ENCODE data around the gene TAS2R46. TPM values are rescaled to one million over a fixed set of nuclear protein-coding genes. Genes with fewer than 3 reads are reported as not detected.
"Not testable (repeated sequence)": the region's sequence is repeated elsewhere in the genome, so short reads cannot be mapped to it uniquely, and the experiment has no call there.

TAS2R46 gene, protein sequence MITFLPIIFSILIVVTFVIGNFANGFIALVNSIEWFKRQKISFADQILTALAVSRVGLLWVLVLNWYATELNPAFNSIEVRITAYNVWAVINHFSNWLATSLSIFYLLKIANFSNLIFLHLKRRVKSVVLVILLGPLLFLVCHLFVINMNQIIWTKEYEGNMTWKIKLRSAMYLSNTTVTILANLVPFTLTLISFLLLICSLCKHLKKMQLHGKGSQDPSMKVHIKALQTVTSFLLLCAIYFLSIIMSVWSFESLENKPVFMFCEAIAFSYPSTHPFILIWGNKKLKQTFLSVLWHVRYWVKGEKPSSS
- not detected in 2 replicates for total RNA-seq (2014; rRNA removed; shearing (Covaris generic))

DNA sequence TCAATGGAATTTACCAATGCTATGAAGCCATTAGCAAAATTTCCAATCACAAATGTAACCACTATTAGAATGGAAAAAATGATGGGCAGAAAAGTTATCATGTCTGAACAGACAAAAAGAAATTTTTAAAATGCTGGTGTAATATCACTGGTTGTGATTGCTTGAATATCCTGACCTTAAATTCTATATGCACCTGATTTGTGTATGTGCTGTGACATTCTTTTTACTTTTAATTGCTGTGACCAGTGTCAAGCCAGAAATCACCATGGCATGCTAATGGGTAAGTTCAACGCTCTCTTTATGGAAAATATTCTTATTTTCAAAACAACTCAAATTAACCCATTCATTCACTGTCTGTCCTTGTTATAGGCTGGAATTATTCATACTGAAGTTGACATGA lies at the start of gene TAS2R46:
TSS of gene TAS2R46 (minus strand) at position 101 of the 400 bp plus-strand sequence. CDS start at position 101, 0 bp downstream.
- in situ Hi-C loops (cut with HindIII; ENCODE audit: low sequenced_read_pairs); DNase-seq (ENCODE audit: low spot score): not testable (repeated sequence)

DNA sequence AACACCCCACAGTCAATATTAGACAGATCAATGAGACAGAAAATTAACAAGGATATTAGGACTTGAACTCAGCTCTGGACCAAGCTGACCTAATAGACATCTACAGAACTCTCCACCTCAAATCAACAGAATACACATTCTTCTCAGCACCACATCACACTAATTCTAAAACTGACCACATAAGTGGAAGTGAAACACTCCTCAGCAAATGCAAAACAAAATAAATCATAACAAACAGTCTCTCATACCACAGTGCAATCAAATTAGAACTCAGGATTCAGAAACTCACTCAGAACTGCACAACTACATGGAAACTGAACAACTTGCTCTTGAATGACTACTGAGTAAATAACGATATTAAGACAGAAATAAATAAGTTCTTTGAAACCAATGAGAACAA lies 49.1 kb upstream of the TAS2R46 start:
- in situ Hi-C loops (cut with HindIII; ENCODE audit: low sequenced_read_pairs); DNase-seq (ENCODE audit: low spot score): not testable (repeated sequence)

DNA sequence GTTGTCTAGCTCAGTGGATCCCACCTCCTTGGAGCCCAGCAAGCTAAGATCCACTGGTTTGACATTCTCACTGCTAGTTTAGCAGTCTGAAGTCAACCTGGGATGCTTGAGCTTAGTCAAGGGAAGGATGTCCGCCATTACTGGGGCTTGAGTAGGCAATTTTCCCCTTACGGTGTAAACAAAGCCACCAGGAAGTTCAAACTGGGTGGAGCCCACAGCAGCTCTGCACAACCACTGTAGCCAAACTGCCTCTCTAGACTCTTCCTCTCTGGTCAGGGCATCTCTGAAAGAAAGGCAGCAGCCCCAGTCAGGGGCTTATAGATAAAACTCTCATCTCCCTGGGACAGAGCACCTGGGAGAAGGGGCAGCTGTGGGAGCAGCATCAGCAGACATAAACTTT lies 46.8 kb upstream of the TAS2R46 start:
- in situ Hi-C loops (cut with HindIII; ENCODE audit: low sequenced_read_pairs) = no loop called here

DNA sequence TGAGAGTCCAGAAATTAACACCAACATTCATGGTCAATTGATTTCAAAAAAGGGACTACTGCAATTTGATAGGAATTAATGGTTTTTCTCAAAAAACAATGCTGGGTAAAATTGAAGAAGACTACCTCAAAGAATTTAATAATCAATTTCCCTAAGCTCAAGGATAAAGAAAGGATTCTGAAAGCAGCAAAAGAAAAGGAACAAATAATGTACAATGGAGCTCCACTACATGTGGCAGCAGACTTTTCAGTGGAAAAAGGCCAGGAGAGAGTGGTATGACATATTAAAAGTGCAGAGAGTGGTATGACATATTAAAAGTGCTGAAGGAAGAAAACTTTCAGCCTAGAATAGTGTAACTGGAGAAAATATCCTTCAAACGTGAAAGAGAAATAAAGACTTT lies 45.6 kb upstream of the TAS2R46 start:
- in situ Hi-C loops (cut with HindIII; ENCODE audit: low sequenced_read_pairs) = no loop called here
- DNase-seq (ENCODE audit: low spot score) = no peak

More for the DNA sequence above, 46.8 kb upstream of the TAS2R46 start:
- DNase-seq (ENCODE audit: low spot score) = no peak

DNA sequence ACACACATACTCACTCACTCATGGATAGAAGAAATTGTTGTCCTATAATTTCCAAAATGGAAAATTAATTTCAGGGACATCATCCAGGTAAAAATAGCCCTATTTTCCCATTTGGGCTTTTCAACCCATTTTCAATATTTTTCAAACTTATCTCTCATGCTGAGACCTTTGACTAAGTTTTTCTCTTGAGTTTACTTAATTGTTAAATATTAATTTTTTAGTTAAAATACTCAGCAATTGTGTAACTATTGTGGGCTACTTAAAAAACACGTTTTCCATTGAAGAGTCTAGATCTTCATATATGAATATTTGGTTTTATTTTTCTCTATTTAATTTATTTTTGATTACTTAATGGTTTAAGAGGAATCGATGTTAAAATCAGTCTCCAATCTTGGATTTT lies 44.2 kb upstream of the TAS2R46 start:
- in situ Hi-C loops (cut with HindIII; ENCODE audit: low sequenced_read_pairs) = no loop called here
- DNase-seq (ENCODE audit: low spot score) = no peak

DNA sequence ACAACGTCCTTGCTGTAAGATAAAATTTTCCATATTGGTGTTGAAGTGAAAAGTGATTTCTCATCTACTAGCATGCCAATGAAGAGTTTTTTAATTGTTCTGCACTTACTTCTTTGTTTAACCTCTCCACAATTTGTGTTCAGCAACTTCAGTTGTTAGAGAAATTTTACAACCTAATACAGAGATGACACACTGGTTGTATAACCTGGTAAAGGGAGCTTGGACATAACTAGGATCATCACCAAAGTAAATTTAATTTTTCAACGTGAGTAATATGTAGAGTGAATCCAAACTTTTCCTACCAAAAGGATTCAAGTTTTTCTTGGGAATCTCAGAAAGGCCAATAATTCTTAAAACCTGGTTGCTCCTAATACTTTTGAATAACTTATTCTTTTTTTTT lies 43.5 kb upstream of the TAS2R46 start:
- no peak for DNase-seq (ENCODE audit: low spot score)
- in situ Hi-C loops (cut with HindIII; ENCODE audit: low sequenced_read_pairs) = no loop called here

DNA sequence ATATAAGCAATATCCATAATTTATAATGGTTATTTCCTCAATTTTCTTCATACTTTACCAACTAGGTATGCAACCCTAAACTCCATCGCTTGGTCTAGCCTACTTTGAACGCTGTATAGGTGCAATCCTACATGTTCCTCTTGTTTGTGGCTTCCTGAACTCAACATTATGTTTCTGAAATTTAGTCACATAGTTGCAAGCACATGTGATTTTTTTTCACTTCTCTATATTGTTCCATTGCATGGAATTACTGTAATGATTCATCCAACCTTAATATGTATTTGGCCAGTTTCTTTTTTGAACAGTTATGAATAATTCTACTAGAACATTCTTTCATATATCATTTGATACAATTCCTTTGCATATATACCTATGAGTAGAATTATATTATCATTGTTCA lies 32.8 kb upstream of the TAS2R46 start:
- in situ Hi-C loops (cut with HindIII; ENCODE audit: low sequenced_read_pairs); DNase-seq (ENCODE audit: low spot score): not testable (repeated sequence)

DNA sequence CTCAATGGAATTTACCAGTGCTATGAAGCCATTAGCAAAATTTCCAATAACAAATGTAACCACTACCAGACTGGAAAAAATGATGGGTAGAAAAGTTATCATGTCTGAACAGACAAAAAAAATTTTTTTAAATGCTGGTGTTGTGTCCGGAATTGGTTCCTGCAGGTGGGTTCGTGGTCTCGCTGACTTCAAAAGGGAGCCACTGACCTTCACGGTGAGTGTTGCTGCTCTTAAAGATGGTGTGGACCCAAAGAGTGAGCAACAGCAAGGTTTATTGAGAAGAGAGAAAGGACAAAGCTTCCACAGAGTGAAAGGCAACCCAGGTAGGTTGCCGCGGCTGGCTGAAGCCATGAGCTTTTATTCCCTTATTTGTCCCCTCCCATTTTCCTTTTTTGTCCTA lies 30.0 kb upstream of the TAS2R46 start, which contains the start of gene TAS2R43:
TSS of gene TAS2R43 (minus strand) at position 186 of the 400 bp plus-strand sequence. CDS start at position 102, 84 bp downstream.
- in situ Hi-C loops (cut with HindIII; ENCODE audit: low sequenced_read_pairs) = no loop called here

DNA sequence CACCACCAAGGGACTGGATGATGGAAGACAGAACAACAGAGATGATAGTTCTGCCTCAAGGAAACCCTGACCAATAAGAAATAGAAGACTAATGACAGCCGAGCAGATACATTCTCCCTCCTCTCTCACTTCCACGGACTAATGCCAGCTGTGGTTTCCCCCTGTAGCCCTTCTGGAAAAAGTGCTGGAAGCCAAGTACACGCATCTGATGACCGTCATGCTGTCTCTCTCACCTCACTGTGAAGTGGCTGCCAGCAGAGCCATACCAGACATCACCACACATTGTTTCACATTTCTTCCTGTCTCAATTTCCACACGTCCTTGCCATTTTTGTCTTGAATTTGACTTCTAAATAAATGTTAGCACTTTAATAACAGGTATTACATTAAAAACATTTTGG lies 27.2 kb upstream of the TAS2R46 start:
- in situ Hi-C loops (cut with HindIII; ENCODE audit: low sequenced_read_pairs) = no loop called here
- no peak for DNase-seq (ENCODE audit: low spot score)

More for the DNA sequence above, 30.0 kb upstream of the TAS2R46 start, which contains the start of gene TAS2R43:
- no peak for DNase-seq (ENCODE audit: low spot score)

DNA sequence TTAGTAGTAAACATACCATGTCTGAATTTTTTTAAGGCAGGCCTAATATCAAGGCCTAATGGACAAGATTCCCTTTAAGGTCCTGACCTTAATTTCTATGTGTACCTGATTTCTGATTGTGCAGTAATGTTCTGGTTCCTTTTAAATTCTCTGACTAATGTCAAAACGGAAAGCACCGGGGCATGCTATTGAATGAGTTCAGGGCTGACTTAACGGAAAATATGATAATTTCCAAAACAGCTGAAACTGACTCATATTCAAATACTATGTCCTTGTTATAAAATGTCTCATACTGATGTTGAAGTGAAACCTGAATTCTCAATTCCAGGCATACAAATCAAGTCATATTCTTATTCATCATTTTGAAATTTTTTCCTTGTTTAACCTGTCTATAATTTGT lies 23.3 kb upstream of the TAS2R46 start:
- in situ Hi-C loops (cut with HindIII; ENCODE audit: low sequenced_read_pairs) = no loop called here
- no peak for DNase-seq (ENCODE audit: low spot score)

DNA sequence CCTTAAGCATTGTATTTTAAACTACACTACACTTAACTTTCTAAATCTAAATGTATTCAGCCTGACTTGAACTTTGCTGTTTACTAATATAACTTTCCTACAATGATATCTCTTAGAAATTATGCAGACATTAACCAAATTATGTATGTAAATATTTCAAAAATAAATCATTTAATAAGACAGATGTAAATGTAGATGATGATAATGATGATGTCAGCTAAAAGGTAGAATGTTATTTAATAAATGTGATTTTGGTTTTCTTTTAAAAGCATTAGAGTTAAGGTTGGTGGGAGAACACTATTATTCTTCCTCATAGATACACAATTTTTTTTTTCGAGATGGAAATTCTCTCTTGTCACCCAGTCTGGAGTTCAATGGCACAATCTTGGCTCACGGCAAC lies 19.9 kb upstream of the TAS2R46 start:
- in situ Hi-C loops (cut with HindIII; ENCODE audit: low sequenced_read_pairs) = no loop called here
- no peak for DNase-seq (ENCODE audit: low spot score)

DNA sequence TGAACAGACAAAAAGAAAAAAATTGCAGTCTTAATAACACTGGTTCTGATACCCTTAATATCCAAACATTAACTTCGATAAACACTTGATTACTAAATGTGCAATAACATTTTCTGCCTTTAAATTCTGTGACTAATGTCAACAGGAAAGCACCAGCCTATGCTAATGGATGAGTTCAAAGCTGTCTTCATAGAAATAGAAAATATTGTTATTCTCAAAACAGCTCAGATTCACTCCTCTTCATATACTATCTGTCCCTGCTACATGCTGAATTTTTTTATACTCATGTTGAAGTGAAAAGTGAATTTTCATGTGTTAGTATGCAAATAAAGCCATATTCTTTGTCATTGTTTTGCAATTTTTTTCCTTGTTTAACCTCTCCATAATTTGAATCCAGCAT lies 16.2 kb upstream of the TAS2R46 start:
- no peak for DNase-seq (ENCODE audit: low spot score)
- in situ Hi-C loops (cut with HindIII; ENCODE audit: low sequenced_read_pairs) = no loop called here

DNA sequence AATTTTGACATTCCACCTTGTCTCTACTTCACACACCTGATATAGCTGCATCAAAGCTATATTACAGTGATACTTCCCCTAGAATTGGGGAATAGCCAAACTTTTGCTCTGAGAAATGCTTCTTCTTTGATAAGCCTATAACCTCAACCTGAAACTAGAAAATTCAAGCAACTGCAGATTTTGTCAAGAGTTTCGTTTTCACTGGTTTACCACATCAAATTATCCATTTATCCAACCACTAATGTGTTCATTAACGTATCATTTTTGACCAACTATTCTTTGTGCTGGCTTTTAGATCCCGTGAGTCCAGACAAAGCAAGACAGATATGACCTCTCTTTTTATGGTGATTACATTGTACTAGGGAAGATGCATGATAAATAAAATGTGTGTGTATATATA lies 13.5 kb upstream of the TAS2R46 start:
- no peak for DNase-seq (ENCODE audit: low spot score)
- in situ Hi-C loops (cut with HindIII; ENCODE audit: low sequenced_read_pairs) = no loop called here

DNA sequence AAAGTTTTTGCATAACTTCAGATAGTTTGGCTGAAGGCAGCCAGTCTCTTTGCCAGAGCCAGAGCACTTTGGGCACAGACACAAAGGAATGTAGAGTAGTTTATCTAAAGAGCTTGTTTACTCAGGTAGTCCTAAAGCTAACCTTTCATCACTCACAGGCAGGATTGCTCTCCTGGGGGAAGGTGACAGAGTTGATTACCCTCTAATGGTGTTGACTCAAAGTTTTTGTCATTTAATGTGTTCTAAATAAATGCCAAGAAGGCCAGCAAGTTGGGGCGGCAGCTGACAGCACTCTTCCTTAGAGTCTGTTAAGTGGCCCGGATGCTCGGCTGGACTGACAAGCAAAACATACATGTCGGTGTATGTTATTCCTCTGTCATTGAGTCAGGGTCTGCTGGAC lies 9.3 kb upstream of the TAS2R46 start:
- in situ Hi-C loops (cut with HindIII; ENCODE audit: low sequenced_read_pairs) = no loop called here
- DNase-seq (ENCODE audit: low spot score) = no peak

DNA sequence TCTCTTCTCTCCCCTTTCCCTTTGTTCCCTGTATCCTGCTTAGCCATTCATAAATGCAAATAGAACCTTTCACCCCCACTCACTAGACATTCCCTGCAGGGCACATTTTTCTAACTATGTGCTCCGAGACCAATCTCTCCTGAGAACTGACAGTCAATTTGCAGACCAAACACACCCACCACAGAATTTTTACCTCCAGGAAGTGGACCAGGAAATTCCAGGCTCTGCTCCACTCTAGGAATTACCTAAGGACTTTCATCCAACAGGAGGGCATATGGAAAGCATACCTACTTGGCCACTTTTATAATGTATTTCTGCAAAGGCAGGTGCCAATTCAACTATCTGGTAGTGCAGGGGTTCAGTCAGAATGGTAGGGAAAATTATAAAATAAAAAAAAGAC lies 8.9 kb upstream of the TAS2R46 start:
- in situ Hi-C loops (cut with HindIII; ENCODE audit: low sequenced_read_pairs) = no loop called here

DNA sequence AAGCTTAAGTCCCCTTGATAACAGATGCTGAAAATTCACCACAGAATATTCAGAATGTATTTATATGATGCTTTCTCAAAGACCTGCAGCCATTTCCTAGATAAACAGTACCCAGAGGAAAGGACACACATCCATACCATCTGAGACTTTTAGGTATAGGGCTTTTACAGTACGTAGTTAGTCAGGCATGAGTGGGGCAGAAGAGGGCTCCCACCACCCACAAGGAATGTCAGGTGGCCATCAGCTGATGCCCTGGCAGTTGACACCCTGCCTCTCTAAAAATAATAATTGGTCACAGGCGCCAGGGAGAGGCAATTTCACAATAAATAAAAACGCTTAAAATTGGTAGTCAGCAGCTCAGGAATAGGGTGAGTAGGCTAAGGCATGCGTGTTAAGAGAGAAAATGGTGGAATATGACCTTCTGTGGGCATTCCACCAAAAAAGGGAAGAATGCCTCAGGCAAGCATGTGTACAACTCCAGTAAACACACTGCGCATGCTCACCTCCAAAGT lies 7.8 kb upstream of the TAS2R46 start:
- in situ Hi-C loops (cut with HindIII; ENCODE audit: low sequenced_read_pairs) = no loop called here
- no peak for DNase-seq (ENCODE audit: low spot score)

More for the DNA sequence above, 8.9 kb upstream of the TAS2R46 start:
- DNase-seq (ENCODE audit: low spot score) = no peak

DNA sequence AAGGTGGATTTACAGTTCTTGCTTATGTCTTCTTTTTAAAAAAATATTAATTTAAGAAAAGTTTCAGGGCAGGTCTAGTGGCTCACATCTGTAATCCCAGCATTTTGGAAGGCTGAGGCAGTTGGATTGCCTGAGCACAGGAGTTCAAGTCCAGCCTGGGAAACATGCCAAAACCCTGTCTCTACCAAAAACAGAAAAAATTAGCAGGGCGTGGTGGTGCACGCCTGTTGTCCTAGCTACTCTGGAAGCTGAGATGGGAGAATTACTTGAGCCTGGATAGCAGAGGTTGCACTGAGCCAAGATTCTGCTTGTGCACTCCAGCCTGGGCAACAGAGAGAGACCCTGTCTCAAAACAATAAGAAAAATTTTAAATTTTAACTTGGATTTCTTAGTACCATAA lies 5.4 kb upstream of the TAS2R46 start:
- in situ Hi-C loops (cut with HindIII; ENCODE audit: low sequenced_read_pairs) = no loop called here
- DNase-seq (ENCODE audit: low spot score) = peak; percentile 59

DNA sequence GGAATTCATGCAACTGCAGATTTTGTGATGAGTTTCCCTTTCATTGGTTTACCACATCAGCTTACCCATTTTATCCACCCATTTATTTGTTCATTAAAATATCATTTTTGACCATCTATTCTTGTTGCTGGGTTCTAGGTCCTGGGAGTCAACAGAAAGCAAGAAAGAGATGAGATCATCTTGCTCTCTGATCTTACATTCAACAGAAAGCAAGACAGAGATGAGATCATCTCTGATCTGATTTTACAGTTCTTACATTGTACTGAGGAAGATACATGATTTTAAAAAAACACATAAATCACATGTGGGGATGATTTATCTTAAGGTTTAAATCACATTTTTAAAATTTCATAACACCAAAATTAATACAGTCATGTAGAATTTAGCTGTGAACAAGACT lies 2.3 kb downstream of the TAS2R46 start:
- DNase-seq (ENCODE audit: low spot score) = no peak
- in situ Hi-C loops (cut with HindIII; ENCODE audit: low sequenced_read_pairs) = no loop called here

DNA sequence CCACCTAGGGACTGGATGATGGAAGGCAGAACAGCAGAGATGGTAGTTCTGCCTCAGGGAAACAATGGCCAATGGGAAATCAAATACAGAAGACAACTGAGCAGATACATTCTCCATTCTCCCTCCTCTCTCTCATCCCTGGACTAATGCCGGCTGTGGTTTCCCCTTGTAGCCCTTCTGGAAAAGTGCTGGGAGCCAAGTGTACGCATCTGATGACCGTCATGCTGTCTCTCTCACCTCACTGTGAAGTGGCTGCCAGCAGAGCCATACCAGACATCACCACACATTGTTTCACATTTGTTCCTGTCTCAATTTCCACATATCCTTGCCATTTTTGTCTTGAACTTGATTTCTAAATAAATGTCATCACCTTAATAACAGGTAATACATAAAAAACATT lies 3.1 kb downstream of the TAS2R46 start:
- no peak for DNase-seq (ENCODE audit: low spot score)
- in situ Hi-C loops (cut with HindIII; ENCODE audit: low sequenced_read_pairs) = no loop called here

DNA sequence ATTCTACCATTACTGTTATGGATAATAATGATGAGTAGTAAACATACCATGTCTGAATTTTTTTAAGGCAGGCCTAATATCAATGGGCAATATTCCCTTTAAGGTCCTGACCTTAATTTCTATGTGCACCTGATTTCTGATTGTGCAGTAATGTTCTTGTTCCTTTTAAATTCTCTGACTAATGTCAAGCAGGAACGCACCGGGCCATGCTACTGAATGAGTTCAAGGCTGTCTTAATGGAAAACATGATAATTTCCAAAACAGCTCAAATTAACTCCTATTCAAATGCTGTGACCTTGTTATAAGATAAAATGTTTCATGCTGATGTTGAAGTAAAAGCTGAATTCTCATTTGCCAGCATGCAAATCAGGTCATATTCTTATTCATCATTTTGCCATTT lies 6.8 kb downstream of the TAS2R46 start:
- in situ Hi-C loops (cut with HindIII; ENCODE audit: low sequenced_read_pairs) = no loop called here

More for the DNA sequence above, 6.8 kb downstream of the TAS2R46 start:
- DNase-seq (ENCODE audit: low spot score) = no peak

Data from G401 (cell line).